GDM1 (cell line): ENCODE measurements around the gene TFIP11.
"Not testable (repeated sequence)": the region's sequence is repeated elsewhere in the genome, so short reads cannot be mapped to it uniquely, and the experiment has no call there.

ENCODE experiments used
- DNase-seq: peaks from one replicate; lab custom pipeline; 2025; lab: John Stamatoyannopoulos, UW

The TFIP11 gene

GRCh38 chr22:26541167-26541819 is 29.0 kb upstream of the TFIP11 start:
- DNase-seq: no peak

- no peak for DNase-seq
Measured at GRCh38 chr22:26540119-26540518, 27.8 kb upstream of the TFIP11 start.

GRCh38 chr22:26536762-26537134 is 24.5 kb upstream of the TFIP11 start:
- DNase-seq: no peak

- DNase-seq: no peak
Measured at GRCh38 chr22:26536056-26536761, 23.9 kb upstream of the TFIP11 start.

- DNase-seq: no peak
Measured at GRCh38 chr22:26535603-26535908, 23.3 kb upstream of the TFIP11 start.

GRCh38 chr22:26534874-26535602 is 22.8 kb upstream of the TFIP11 start:
- DNase-seq: no peak

- no peak for DNase-seq
Measured at GRCh38 chr22:26534171-26534855, 22.0 kb upstream of the TFIP11 start.

GRCh38 chr22:26529345-26529744 is 17.1 kb upstream of the TFIP11 start:
- DNase-seq: no peak

GRCh38 chr22:26528518-26528917 is 16.2 kb upstream of the TFIP11 start:
- DNase-seq: not testable (repeated sequence)

GRCh38 chr22:26527574-26528465 is 15.5 kb upstream of the TFIP11 start:
- DNase-seq: no peak

GRCh38 chr22:26527167-26527566 is 14.9 kb upstream of the TFIP11 start:
- DNase-seq: no peak

GRCh38 chr22:26525946-26526564 is 13.8 kb upstream of the TFIP11 start:
- no peak for DNase-seq

GRCh38 chr22:26524870-26525269 is 12.6 kb upstream of the TFIP11 start:
- no peak for DNase-seq

GRCh38 chr22:26522592-26522991 is 10.3 kb upstream of the TFIP11 start:
- DNase-seq: no peak

- no peak for DNase-seq
Measured at GRCh38 chr22:26522012-26522411, 9.7 kb upstream of the TFIP11 start.

- no peak for DNase-seq
Measured at GRCh38 chr22:26517429-26517828, 5.2 kb upstream of the TFIP11 start.

- no peak for DNase-seq
Measured at GRCh38 chr22:26516503-26516902, 4.2 kb upstream of the TFIP11 start.

GRCh38 chr22:26515931-26516330 is 3.7 kb upstream of the TFIP11 start:
- DNase-seq: no peak

GRCh38 chr22:26514419-26515161 is 2.3 kb upstream of the TFIP11 start:
- DNase-seq: no peak

GRCh38 chr22:26513838-26514237 is 1.6 kb upstream of the TFIP11 start:
- no peak for DNase-seq

- DNase-seq: no peak
Measured at GRCh38 chr22:26508148-26508547, 4.1 kb downstream of the TFIP11 start.
